Measurements from ENCODE around the gene ASIC4.

ASIC4 gene

DNA sequence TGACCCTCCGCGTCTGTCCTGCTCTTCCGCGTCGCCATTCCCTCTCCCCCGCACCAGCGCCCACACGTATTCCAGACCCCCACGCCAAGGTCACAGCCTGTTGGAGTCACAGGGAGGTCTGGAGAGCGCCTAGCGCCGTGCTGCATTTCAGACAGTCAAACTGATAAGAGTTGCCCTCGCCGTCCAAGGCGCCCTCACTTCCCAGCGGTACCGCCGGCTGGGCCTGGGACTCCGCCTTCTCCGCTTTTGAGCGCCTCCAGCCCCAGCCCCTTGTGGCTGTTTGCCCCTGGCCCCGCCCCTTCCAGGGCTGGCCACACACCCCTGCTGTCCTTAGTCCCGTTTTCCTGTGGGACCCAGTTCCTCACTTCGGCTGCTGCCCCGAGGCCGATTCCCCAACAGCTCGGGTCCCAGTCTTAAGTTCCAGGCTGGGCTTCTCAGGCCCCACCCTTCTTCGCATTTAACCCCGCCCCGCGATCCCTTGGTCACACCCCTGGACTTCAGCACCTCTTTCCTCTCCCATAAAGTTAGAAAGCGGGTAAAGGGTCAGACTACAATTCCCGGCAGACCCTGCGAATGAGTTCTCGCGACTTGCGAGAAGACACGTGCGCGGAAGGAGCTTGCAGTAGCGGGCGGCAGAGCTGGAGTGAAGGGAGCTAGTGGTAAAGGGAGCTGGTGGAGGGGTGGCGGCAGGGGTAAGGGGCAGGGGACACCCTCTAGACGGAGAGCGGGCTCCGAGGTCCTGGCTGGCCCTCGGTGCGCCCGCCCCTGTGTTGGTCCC, 15.8 kb upstream of the ASIC4 start, which contains the start of gene GMPPA:
Gene GMPPA, plus strand, starts transcription at position 612 of the 778 bp plus-strand sequence. CDS start 1,085 bp downstream, outside the sequence.
- DNase-seq (ENCODE audit: low read depth in 2 of 2): peak; percentile 83 to 89

- DNase-seq (ENCODE audit: low read depth in 2 of 2): no peak
These were observed 15.3 kb upstream of the ASIC4 start for GRCh38 chr2:219499058-219499307.

GRCh38 chr2:219499555-219499954, 14.7 kb upstream of the ASIC4 start:
- no peak for DNase-seq (ENCODE audit: low read depth in 2 of 2)

DNA sequence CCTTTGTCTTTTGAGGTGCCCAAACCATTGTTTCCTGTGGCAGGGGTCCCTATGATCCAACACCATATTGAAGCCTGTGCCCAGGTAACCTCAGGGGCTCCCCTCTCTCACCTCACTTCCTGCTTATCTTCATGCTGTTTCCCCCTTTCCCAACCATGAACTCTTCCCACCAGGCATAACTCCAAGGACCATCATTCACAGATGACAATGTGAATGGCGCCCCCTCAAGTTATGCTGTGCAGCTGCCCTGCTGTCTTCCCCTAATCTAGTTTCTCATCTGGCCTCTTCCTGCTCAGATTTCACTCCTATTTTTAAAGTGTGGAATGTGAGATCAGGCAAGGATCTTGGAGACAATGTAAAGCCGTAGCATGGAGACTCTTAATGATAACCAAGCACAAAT, 14.1 kb upstream of the ASIC4 start:
- no peak for DNase-seq (ENCODE audit: low read depth in 2 of 2)

- no peak for DNase-seq (ENCODE audit: low read depth in 2 of 2)
These were observed 12.4 kb upstream of the ASIC4 start for GRCh38 chr2:219501849-219502248.

GRCh38 chr2:219502618-219503017, 11.7 kb upstream of the ASIC4 start:
- no peak for DNase-seq (ENCODE audit: low read depth in 2 of 2)

- DNase-seq (ENCODE audit: low read depth in 2 of 2): no peak
These were observed 8.7 kb upstream of the ASIC4 start for GRCh38 chr2:219505585-219505984.

DNA sequence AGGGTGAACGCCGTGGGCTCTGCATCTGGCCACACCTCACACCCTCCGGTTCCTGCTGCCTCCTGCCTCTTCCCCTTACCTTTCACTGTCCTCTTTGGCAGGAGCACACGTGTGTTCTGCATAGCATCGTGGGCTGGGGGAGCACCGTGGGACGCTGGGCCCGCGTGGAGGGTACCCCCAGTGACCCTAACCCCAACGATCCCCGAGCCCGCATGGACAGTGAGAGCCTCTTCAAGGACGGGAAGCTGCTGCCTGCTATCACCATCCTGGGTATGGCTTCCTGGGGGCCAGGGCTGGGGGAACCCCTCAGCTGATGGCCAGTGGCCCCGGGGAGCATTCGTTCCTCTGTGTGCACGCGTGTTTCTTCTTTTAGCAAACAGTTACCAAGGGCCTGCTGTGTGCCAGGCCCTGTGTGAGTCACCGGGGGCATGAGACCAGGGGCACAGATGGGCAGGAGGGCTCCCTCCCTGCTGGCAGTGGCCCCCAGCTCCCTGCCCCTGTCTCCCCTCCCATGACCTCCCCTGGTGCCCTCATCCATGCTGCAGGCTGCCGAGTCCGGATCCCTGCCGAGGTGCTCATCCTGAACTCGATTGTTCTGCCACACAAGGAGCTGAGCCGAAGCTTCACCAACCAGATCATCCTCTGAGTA, 8.0 kb upstream of the ASIC4 start:
- no peak for DNase-seq (ENCODE audit: low read depth in 2 of 2)

DNA sequence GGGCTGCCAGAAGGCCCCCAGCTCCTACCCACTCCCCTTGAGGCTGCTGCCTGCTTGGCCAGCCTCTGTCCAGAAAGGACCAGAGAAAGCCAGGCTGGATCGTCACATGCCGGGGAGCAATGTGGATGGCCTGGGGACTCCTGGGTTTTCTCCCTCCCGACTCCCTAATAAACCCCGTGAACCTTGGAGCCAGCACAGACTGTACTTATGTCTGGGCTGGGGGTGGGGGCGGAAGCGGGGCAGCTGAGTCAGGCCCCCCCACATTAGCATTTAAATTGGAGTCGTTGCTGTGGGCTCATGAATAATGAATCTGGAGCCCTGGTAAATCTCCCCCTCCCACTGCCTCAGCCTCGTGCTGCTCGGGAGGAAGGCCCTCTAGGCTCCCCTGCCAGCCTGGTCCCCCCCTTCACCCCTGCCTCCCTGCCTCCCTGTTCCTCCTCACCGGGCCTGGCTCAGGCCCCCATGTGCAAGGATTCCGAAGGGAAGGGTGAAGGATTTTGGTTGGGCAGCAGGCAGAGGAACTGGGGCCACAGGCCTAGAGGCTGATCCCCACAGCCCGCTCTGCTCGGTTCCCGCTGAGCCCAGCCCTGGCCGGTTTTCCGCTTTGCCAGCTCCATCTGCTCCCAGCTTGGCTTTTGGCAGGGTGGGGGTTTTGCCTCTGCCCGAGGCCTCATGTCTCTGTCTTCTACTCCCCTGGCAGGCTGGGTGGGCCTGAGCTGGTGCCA, 7.3 kb upstream of the ASIC4 start:
- DNase-seq (ENCODE audit: low read depth in 2 of 2): no peak

GRCh38 chr2:219507581-219508443, 6.5 kb upstream of the ASIC4 start:
- DNase-seq (ENCODE audit: low read depth in 2 of 2): no peak

DNA sequence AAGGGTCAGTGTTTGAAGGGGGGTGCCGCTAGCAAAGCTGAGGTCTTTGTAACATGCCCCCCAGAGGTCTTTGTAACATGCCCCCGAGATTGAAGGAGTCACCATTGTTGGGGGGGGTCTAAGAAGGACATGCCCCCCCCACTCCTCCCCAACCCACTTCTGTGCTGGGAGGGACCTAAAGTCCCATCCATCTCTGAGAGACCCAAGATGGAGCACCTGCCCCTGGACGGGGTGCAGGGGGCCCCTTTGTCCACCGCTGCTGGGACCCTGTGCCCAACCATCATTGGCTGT, 5.9 kb upstream of the ASIC4 start:
- DNase-seq (ENCODE audit: low read depth in 2 of 2): no peak

- DNase-seq (ENCODE audit: low read depth in 2 of 2): no peak
These were observed 5.1 kb upstream of the ASIC4 start for GRCh38 chr2:219508971-219509779.

DNA sequence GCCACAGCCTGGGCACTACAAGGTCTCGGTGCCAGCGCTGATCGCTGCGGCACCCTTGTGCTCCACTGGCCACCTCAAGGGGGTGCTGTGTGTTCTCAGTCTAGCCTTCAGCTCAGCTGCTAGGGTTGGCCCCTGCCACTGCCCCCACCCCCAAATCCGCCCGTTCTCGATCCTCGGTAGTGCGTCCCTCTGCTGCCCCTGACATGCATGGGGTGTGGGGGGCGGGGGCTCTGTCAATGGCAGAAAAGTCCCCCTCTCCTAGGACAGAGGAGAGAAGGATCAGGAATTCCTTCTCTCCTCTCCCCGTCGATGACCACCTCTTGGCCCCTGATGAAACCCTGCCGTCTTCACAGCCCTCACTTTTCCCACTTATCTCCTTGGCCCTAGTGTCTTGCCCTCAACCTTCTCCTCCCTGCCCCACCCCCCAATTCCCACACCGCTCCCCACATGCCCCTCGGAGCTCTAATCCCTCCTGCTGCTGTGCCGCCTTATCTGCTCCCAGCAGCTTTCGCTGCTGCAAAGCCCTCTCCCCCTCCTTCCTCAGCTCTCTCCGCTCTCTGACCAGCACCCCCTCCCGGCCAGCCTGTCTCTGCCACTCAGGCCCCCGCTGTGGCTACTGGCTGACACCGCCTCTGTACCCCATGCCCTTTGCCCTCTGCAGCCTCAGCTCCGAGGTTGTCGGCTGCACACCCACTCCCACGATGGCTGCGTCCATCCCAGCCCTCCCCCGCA, 4.3 kb upstream of the ASIC4 start:
- peak in 1 of 2 donors; percentile 38 for DNase-seq (ENCODE audit: low read depth in 2 of 2)

- no peak for DNase-seq (ENCODE audit: low read depth in 2 of 2)
These were observed 3.7 kb upstream of the ASIC4 start for GRCh38 chr2:219510512-219511135.

GRCh38 chr2:219511547-219512325, 2.5 kb upstream of the ASIC4 start:
- no peak for DNase-seq (ENCODE audit: low read depth in 2 of 2)

DNA sequence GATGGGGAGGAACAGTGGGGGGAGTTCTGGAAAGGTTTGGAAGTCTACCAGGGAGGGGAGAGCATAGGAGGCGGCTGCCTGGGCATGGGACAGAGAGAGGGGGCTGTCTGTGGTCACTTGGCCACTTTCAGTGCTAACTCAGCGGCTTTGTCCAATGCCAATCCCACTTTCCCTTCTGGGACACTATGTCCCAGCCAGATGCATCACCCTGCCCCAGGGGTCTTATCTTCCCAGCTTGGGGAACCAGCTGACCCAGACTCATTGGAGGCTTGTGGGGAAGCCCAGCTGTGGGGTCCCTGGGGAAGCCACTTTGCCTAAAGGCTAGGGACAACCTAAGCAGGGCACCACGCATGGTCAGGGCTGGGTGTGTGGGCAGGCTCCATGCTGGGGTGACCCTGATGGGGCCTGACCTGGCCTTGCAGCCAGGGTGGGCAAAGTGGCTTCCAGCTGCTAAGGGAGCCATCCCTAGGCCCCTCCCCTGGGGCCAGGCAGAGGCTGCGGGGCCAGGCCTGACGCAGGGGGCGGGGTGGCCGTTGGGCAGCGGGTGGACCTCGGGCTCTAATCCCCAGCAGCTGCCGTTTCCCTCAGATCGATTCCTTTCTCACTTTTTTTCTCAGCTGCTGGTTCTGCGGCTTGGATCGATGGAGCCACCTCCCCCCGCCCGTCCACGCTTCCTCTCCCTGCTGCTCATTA, 1.6 kb upstream of the ASIC4 start:
- no peak for DNase-seq (ENCODE audit: low read depth in 2 of 2)

DNA sequence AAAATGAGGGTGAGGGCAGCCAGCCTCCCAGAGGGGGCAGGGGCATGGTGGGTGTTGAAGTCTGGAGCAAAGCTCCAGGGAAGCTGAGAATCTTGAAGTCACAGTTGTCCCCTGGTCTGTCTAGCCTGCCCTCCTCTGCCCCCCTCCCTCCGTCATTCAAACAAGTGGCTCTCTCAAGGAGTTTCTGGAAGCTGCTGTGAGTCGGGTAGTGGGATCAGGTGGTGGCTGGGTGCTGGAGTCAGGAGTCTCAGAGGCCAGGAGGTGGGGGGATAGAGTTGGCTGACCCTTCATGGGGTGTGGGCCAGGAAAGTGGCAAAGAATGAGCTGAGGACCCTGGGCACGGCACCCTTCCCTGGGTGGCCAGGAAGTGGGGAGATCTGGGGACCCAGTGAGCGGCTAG, 495 bp upstream of the ASIC4 start:
- DNase-seq (ENCODE audit: low read depth in 2 of 2): no peak

DNA sequence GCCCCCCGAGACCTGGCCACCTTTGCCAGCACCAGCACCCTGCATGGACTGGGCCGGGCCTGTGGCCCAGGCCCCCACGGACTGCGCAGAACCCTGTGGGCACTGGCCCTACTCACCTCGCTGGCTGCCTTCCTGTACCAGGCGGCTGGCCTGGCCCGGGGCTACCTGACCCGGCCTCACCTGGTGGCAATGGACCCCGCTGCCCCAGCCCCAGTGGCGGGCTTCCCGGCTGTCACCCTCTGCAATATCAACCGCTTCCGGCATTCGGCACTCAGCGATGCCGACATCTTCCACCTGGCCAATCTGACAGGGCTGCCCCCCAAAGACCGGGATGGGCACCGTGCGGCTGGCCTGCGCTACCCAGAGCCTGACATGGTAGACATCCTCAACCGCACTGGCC, 554 bp downstream of the ASIC4 start:
- no peak for DNase-seq (ENCODE audit: low read depth in 2 of 2)

Measured in stimulated activated CD8-positive, alpha-beta memory T cell treated with anti-CD3 and anti-CD28 coated beads, Interleukin-2, amount 100 ng/mL, for 48 hours (primary cell).